GM13977 (cell line): ENCODE data around the gene ADAMTSL3.

Experiments used
- DNase-seq: peaks from one replicate; pipeline ENCODE4 v3.0.0; 2012; ENCODE audit warnings: low spot score
- CTCF ChIP-seq: IDR thresholded peaks from 2 replicates; pipeline ENCODE4 v1.5.1; 2012; ENCODE audit warnings: mild to moderate bottlenecking, control low read depth; ENCODE audit not compliant: insufficient read depth; ENCODE audit errors: extremely low read depth, missing control alignments
- in situ Hi-C: fragments of 300-500 bp; cut with MboI; formaldehyde crosslinking; loops from one replicate; pipeline ENCODE4 v1.12.0; 2022; ENCODE audit warnings: low sequenced_read_pairs, low pct_unique_long_range_greater_than_20kb, mixed read lengths, inconsistent platforms; ENCODE audit not compliant: unreplicated experiment

ADAMTSL3 gene

DNA sequence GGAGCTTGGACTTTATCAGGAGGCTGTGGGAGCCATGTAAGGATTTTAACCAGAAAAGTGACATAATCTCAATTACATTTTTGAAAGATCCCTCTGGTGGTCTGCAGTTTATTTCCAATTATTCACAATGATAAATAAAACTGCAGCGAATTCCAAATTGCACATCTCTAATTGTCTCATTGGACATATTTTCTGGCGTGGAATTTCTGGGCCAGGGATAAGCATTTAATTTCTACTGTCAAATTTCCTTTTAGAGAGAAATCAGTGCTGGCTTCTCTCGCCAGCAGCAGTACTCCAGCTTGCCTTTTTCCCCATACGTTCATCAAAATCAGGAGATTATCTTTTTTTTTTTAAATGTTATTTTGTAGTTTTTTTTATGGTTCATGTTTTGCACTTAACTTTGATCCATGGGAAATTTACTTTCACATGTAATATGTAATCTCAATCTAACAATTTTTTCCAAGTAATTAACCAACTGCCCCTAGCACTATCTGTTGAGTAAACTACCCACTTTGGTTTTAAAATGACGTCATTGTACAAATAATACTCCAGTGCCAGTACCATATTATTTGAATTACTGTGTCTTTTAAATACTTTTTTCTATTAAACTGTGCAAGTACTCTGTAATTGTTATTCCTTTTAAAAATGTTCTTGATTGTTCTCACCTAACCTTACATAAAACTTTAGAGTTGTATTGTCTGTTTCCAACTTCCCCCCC, 251.8 kb downstream of the ADAMTSL3 start:
- in situ Hi-C loops: no loop called here
- DNase-seq: no peak
- TF ChIP-seq CTCF: no peak

GRCh38 chr15:83911345-83911744, 257.4 kb downstream of the ADAMTSL3 start:
- no peak for TF ChIP-seq CTCF
- DNase-seq: no peak
- in situ Hi-C loops: no loop called here

- TF ChIP-seq CTCF: no peak
- in situ Hi-C loops: no loop called here
- no peak for DNase-seq
Measured at GRCh38 chr15:83912343-83912742, 258.4 kb downstream of the ADAMTSL3 start.

DNA sequence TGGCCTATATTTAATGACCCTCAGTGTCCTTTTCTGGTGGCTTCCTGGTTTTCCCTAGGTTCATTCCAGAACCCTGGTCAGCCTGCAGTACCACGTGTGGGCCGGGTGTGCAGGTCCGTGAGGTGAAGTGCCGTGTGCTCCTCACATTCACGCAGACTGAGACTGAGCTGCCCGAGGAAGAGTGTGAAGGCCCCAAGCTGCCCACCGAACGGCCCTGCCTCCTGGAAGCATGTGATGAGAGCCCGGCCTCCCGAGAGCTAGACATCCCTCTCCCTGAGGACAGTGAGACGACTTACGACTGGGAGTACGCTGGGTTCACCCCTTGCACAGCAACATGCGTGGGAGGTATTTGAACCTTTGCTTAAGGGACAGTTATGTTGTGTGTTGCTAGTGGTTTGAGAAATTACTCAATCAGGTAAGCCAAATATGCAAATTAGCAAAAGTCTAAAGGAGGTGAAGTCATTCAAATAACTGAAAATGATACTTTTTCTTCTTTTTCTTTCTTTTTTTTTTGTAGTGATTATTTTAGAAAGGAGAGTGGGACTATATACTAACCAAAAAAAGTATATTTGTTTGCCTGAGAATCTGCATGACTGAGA, 259.2 kb downstream of the ADAMTSL3 start:
- no peak for TF ChIP-seq CTCF

DNA sequence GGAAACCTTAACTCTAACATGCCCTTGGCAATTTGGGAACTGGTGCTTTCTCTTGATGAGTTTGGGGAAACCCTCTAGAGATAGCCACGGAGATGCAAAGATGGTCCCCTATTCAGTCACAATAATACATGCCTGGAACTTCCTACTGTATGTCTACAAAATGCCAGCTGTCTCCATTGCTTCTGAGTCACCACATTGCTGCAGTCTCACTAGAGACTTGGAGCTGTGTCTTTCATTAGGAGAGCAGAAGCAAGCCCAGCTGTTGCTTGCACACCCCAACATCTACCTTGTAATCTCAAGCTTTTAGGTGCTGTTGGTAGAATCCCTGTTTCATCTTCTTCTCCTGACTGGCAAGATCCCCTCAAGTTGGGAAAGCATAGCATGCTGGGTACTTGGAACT, 261.0 kb downstream of the ADAMTSL3 start:
- no peak for DNase-seq
- in situ Hi-C loops: no loop called here
- no peak for TF ChIP-seq CTCF

More for the DNA sequence above, 259.2 kb downstream of the ADAMTSL3 start:
- DNase-seq: peak; percentile 36
- in situ Hi-C loops: no loop called here

GRCh38 chr15:83917432-83917831, 263.5 kb downstream of the ADAMTSL3 start:
- DNase-seq: no peak
- in situ Hi-C loops: no loop called here
- TF ChIP-seq CTCF: no peak
